K562 (cell line): ENCODE data around the gene PTGIS. TPM values are rescaled to one million over a fixed set of nuclear protein-coding genes. Genes with fewer than 3 reads are reported as not detected.
A peak's percentile ranks its signal among the peaks of the same experiment; 100 is the strongest.

Experiments used
- ATAC-seq: fragments of 200-7000 bp; cut with Tn5 transposase; 3 replicates; pipeline ENCODE4 v1.9.1; 2020; ENCODE audit warnings: moderate library complexity
- BruUV-seq: library from RNA; stranded (reverse); fragments of 400-500 nt; replicated peaks from 2 replicates; lab custom pipeline; 2021; lab: Mats Ljungman, UMichigan
- CTCF ChIA-PET: fragments of 300-600 bp; formaldehyde crosslinking; extraction: SDS; loops from one replicate; lab custom pipeline; 2021; ENCODE audit warnings: low intra/inter-chr PET ratio; lab: Yijun Ruan, JAX
- POLR2A ChIA-PET: fragments of 300-600, 350-650 bp; sonication (Branson Sonifier 250); formaldehyde crosslinking; extraction: SDS; loops from one replicate; lab custom pipeline; 2021; ENCODE audit warnings: antibody characterized with exemption, inconsistent platforms; lab: Yijun Ruan, JAX
- DNase-seq, 4 experiments: peaks; one replicate each; pipeline versions ENCODE4 v3.0.0 to v3.0.0-alpha.2; 2011 to 2018; ENCODE audit warnings: low spot score in 3 of 4, mixed read lengths in 3 of 4; ENCODE audit errors: extremely low read depth in 1 of 4
- FAIRE-seq: peaks from 2 replicates; lab custom pipeline; 2011; peaks lifted over from hg19 to GRCh38; lab: Jason Lieb, UNC
- H2AFZ ChIP-seq: 2 replicates; pipeline ENCODE4 v1.6.0; 2011; ENCODE audit warnings: low read depth, low read length, control low read depth, inconsistent platforms
- H3K27ac ChIP-seq: fragments of 200-600 bp; 3 replicates; pipeline ENCODE4 v1.8.0; 2011; ENCODE audit warnings: low read depth, mild to moderate bottlenecking, control low read depth, inconsistent platforms, low read length, moderate library complexity, mixed read lengths; ENCODE audit errors: extremely low read depth
- H3K27me3 ChIP-seq, 2 experiments: fragments of 300-600 bp in 1 of 2; 2 replicates in 1 of 2; 3 replicates in 1 of 2; pipeline versions ENCODE4 v1.6.0 to v1.8.0; 2011; ENCODE audit warnings: inconsistent platforms in 2 of 2, low read length in 2 of 2, mild to moderate bottlenecking in 1 of 2, mixed read lengths in 1 of 2, moderate library complexity in 1 of 2; ENCODE audit not compliant: control insufficient read depth in 2 of 2, insufficient read depth in 2 of 2
- H3K36me3 ChIP-seq: fragments of 300-600 bp; 3 replicates; pipeline ENCODE4 v1.8.0; 2011; ENCODE audit warnings: mild to moderate bottlenecking, low read length, inconsistent platforms; ENCODE audit not compliant: control insufficient read depth, insufficient read depth
- H3K4me1 ChIP-seq, 2 experiments: fragments of 200-600 bp in 1 of 2; replicated peaks in 1 of 2; 2 replicates in 1 of 2; 3 replicates in 1 of 2; pipeline versions ENCODE4 v1.5.1 to v1.8.0; 2011; ENCODE audit warnings: inconsistent platforms in 2 of 2, low read length in 2 of 2, mild to moderate bottlenecking in 1 of 2, mixed read lengths in 1 of 2, moderate library complexity in 1 of 2; ENCODE audit not compliant: control insufficient read depth in 2 of 2, insufficient read depth in 2 of 2
- H3K4me2 ChIP-seq: 2 replicates; pipeline ENCODE4 v1.6.1; 2011; ENCODE audit warnings: low read length, control low read depth, inconsistent platforms, mixed read lengths; ENCODE audit not compliant: insufficient read depth
- H3K4me3 ChIP-seq: fragments of 200-600 bp; sonication (generic), shearing (Covaris generic); 2 replicates; pipeline ENCODE4 v1.5.1; 2016; ENCODE audit warnings: control low read depth, inconsistent platforms
- H3K79me2 ChIP-seq: fragments of 200-600 bp; 3 replicates; pipeline ENCODE4 v1.8.0; 2011; ENCODE audit warnings: low read length, inconsistent platforms; ENCODE audit not compliant: control insufficient read depth, insufficient read depth
- H3K9ac ChIP-seq, 2 experiments: 2 replicates each; pipeline versions ENCODE4 v1.6.0 to v1.6.1; 2011; ENCODE audit warnings: low read depth in 2 of 2, low read length in 2 of 2, control low read depth in 1 of 2, inconsistent platforms in 1 of 2, mild to moderate bottlenecking in 1 of 2, mixed read lengths in 1 of 2; ENCODE audit not compliant: insufficient read depth in 1 of 2
- H3K9me1 ChIP-seq: one replicate; pipeline ENCODE4 v1.6.0; 2011; ENCODE audit warnings: inconsistent platforms, mild to moderate bottlenecking, low read length, moderate library complexity; ENCODE audit not compliant: control insufficient read depth, insufficient read depth
- H3K9me3 ChIP-seq: replicated peaks from 2 replicates; pipeline ENCODE4 v1.5.1; 2011; ENCODE audit warnings: low read depth, low read length, inconsistent platforms; ENCODE audit not compliant: control insufficient read depth, insufficient read depth
- H4K20me1 ChIP-seq: replicated peaks from 2 replicates; pipeline ENCODE4 v1.6.1; 2011; ENCODE audit warnings: low read length, inconsistent platforms, mixed read lengths; ENCODE audit not compliant: control insufficient read depth, insufficient read depth
- ADNP ChIP-seq: fragments of 200-800 bp; sonication (Bioruptor generic); IDR thresholded peaks from 2 replicates; pipeline ENCODE4 v1.6.1; 2016; ENCODE audit warnings: missing genetic modification characterization, missing compliant biosample characterization
- ASH1L ChIP-seq: fragments of 450-650 bp; IDR thresholded peaks from 2 replicates; pipeline ENCODE4 v1.6.1; 2018; ENCODE audit warnings: borderline replicate concordance, mild to moderate bottlenecking, low read depth; ENCODE audit not compliant: partially characterized antibody
- BCL6 ChIP-seq: fragments of 250-450 bp; sonication (Bioruptor Pico); IDR thresholded peaks from 2 replicates; pipeline ENCODE4 v1.4.0; 2020
- BCOR ChIP-seq: fragments of 450-650 bp; IDR thresholded peaks from 2 replicates; pipeline ENCODE4 v1.6.1; 2016
- CAMTA2 ChIP-seq: fragments of 250-450 bp; sonication (Bioruptor Pico); conservative IDR thresholded peaks from 2 replicates; pipeline ENCODE4 v1.5.1; 2022
- EWSR1 ChIP-seq: fragments of 450-650 bp; IDR thresholded peaks from 2 replicates; pipeline ENCODE4 v1.6.1; 2018; ENCODE audit warnings: borderline replicate concordance, mild to moderate bottlenecking, low read depth, moderate library complexity; ENCODE audit not compliant: partially characterized antibody
- FIP1L1 ChIP-seq: fragments of 200-400 bp; formaldehyde crosslinking; IDR thresholded peaks from 2 replicates; pipeline ENCODE4 v1.6.1; 2018; ENCODE audit warnings: mild to moderate bottlenecking, low read depth, low read length; ENCODE audit not compliant: poor library complexity, severe bottlenecking
- KDM1A ChIP-seq, 2 experiments: fragments of 450-650 bp; IDR thresholded peaks; 2 replicates each; pipeline ENCODE4 v1.6.1; 2016; ENCODE audit warnings: mild to moderate bottlenecking in 2 of 2
- LEF1 ChIP-seq: fragments of 450-650 bp; IDR thresholded peaks from 2 replicates; pipeline ENCODE4 v1.6.1; 2016; ENCODE audit warnings: mild to moderate bottlenecking
- RBM25 ChIP-seq: fragments of 200-400 bp; formaldehyde crosslinking; IDR thresholded peaks from 2 replicates; pipeline ENCODE4 v1.6.1; 2018; ENCODE audit warnings: low read length, low read depth, moderate library complexity; ENCODE audit not compliant: severe bottlenecking
- SP2 ChIP-seq: IDR thresholded peaks from 2 replicates; pipeline ENCODE4 v1.6.1; 2011; ENCODE audit warnings: mild to moderate bottlenecking, low read depth, low read length, moderate library complexity; ENCODE audit not compliant: poor library complexity, severe bottlenecking; ENCODE audit errors: extremely low read depth
- TRIM25 ChIP-seq: fragments of 450-650 bp; IDR thresholded peaks from 2 replicates; pipeline ENCODE4 v1.7.0; 2016; ENCODE audit warnings: borderline replicate concordance
- ZC3H8 ChIP-seq: fragments of 450-650 bp; IDR thresholded peaks from 2 replicates; pipeline ENCODE4 v1.6.1; 2017
- ZNF696 ChIP-seq: fragments of 250-450 bp; sonication (Bioruptor Pico); conservative IDR thresholded peaks from 2 replicates; pipeline ENCODE4 v1.4.0; 2020; ENCODE audit warnings: mild to moderate bottlenecking, moderate library complexity
- ZNF830 ChIP-seq: fragments of 250-450 bp; sonication (Bioruptor Pico); IDR thresholded peaks from 2 replicates; pipeline ENCODE4 v1.5.0; 2021; ENCODE audit warnings: mild to moderate bottlenecking
- WGBS: fragments of 100-300 bp; shearing (Covaris generic); methylation state at CpG from one replicate; pipeline ENCODE4 v1.1.6; 2016; ENCODE audit warnings: low coverage, mixed read lengths; ENCODE audit not compliant: insufficient coverage; ENCODE audit errors: missing lambda C conversion rate; 5-methylcytosine and 5-hydroxymethylcytosine counted together
- in situ Hi-C: fragments of 300-500 bp; cut with MboI; formaldehyde crosslinking; loops from 4 replicates; pipeline ENCODE4 v1.15.0; 2018; ENCODE audit warnings: inconsistent platforms, mixed read lengths
- intact Hi-C: fragments of 100-400 bp; cut with micrococcal nuclease; formaldehyde crosslinking; loops from 2 replicates; pipeline ENCODE4 v1.14.2; 2022
- polyA plus RNA-seq, 8 experiments: library from polyadenylated mRNA; depleted of rRNA in 4 of 8; stranded (reverse) in 5 of 8; unstranded in 3 of 8; fragments of >200 nt; fragmentation: Nextera tagmentation in 2 of 8; fragmentation: Illumina TruSeq in 1 of 8; extraction: Ambion mirVana in 2 of 8; extraction: Trizol in 1 of 8; gene quantifications; 2 replicates each; pipeline versions ENCODE4 v1.2.1 to v1.2.3, GENCODE V29; 2011 to 2014; ENCODE audit warnings: inconsistent platforms in 1 of 8, missing spikeins in 1 of 8
- total RNA-seq, 7 experiments: library from RNA; depleted of rRNA in 6 of 7; stranded (reverse); fragments of >200 nt in 6 of 7; fragmentation: Illumina TruSeq in 2 of 7; extraction: Trizol in 2 of 7; gene quantifications; 2 replicates each; pipeline versions ENCODE4 v1.2.1 to v1.2.3, GENCODE V29; 2011 to 2021; ENCODE audit warnings: low replicate concordance in 1 of 7

The PTGIS gene
- total and polyA plus RNA-seq, 9 of the 15 experiments (the other 6 are each of a cell fraction or from before 2014, with no cell fraction given): not detected

- no TSS peak for BruUV-seq
- FAIRE-seq: no peak
- in situ Hi-C loops: no loop called here
- H3K36me3 ChIP-seq: no peaks in the 10 kb centered on the region
- H3K9me3 ChIP-seq: no peaks in the 10 kb centered on the region
- H3K79me2 ChIP-seq: no peaks in the 10 kb centered on the region
- ChIA-PET POLR2A (interaction anchor here (0.6 to 2.0 kb wide), 3 partner anchors 8 to 493 kb away, joined by 3 to 7 read pairs (median 4); no protein-coding TSS in a partner anchor), CTCF (interaction anchor here (0.6 kb wide), 1 partner anchor 17 kb away, joined by 3 read pairs; no protein-coding TSS in a partner anchor)
- DNase-seq: no peak
- 0% methylated on average over 2 of the region's 2 CpGs for WGBS
- no peaks in the 10 kb centered on the region; the same call in none of the 2 replicates for H4K20me1 ChIP-seq
- no peaks in the 10 kb centered on the region for H3K9me1 ChIP-seq
- H3K27me3 ChIP-seq: peaks cover 9 to 45% of the 10 kb centered on the region in 2 experiments; a peak in 3 of 5 replicates
- no peak for ATAC-seq
- intact Hi-C loops: no loop called here
- no peak overlapping the region; a peak in 1 of 4 replicates for H3K9ac ChIP-seq
- no peak overlapping the region for H3K27ac ChIP-seq
- peaks cover 4 to 6% of the 10 kb centered on the region in 2 experiments for H3K4me1 ChIP-seq
- no peak overlapping the region for H2AFZ ChIP-seq
- TF ChIP-seq ZNF696: no peak
- peak; percentile 44; the same call in 1 of the 2 replicates for TF ChIP-seq BCOR
- TF ChIP-seq KDM1A (IDR thresholded peaks at IDR 0.05): peak in 1 of 2 experiments; percentile 44; a peak in 1 of 4 replicates
- no peak for TF ChIP-seq CAMTA2 (CRISPR knock-in tag)
- TF ChIP-seq RBM25: peak; percentile 74
- no peak for TF ChIP-seq EWSR1
- no peak for TF ChIP-seq TRIM25
- no peak for TF ChIP-seq ZC3H8
- TF ChIP-seq LEF1: no peak
- TF ChIP-seq ASH1L: no peak
- TF ChIP-seq BCL6 (CRISPR knock-in tag): no peak
- no peak for TF ChIP-seq ZNF830 (CRISPR knock-in tag)
- no peak for TF ChIP-seq FIP1L1
- TF ChIP-seq SP2: no peak
- peak; percentile 40; the same call in 1 of the 2 replicates for TF ChIP-seq ADNP
- H3K4me2 ChIP-seq: no peak overlapping the region
- H3K4me3 ChIP-seq: no peak overlapping the region
These were observed 6.1 kb downstream of the PTGIS start for GRCh38 chr20:49561806-49562205.
